Measurements from ENCODE around the gene FAM163A.

Gene FAM163A

DNA sequence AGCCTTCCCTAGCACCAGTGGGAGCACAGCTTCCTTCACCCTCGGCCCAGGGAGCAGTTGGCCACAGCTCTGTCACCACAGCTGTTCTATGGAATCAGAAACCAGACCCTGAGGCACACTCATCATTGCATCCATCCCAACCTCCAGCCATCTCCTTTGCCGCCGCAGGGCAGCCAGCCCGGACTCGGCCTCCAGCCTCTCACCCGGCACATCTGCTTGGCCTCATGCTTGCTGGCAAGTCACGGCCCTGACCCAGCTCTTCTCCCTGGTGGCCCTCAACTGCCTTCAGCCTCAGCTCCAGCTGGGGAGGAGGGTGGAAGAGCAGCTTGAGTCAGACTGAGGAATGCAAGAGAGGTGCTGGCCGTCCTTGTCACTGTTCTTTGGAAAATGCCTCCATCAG is 74.7 kb downstream of the FAM163A start:
- no peak overlapping the region for H3K4me3 ChIP-seq (ENCODE audit: low read depth, low read length)
- TF ChIP-seq, protein P1, sequence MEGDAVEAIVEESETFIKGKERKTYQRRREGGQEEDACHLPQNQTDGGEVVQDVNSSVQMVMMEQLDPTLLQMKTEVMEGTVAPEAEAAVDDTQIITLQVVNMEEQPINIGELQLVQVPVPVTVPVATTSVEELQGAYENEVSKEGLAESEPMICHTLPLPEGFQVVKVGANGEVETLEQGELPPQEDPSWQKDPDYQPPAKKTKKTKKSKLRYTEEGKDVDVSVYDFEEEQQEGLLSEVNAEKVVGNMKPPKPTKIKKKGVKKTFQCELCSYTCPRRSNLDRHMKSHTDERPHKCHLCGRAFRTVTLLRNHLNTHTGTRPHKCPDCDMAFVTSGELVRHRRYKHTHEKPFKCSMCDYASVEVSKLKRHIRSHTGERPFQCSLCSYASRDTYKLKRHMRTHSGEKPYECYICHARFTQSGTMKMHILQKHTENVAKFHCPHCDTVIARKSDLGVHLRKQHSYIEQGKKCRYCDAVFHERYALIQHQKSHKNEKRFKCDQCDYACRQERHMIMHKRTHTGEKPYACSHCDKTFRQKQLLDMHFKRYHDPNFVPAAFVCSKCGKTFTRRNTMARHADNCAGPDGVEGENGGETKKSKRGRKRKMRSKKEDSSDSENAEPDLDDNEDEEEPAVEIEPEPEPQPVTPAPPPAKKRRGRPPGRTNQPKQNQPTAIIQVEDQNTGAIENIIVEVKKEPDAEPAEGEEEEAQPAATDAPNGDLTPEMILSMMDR (IDR thresholded peaks at IDR 0.05; ENCODE audit: control insufficient read depth, extremely low read depth, insufficient read depth): no peak
- DNase-seq (ENCODE audit: low read depth): no peak

GRCh38 chr1:179818260-179818659 is 75.2 kb downstream of the FAM163A start:
- TF ChIP-seq, protein P1 (IDR thresholded peaks at IDR 0.05; ENCODE audit: control insufficient read depth, extremely low read depth, insufficient read depth): no peak
- no peak for DNase-seq (ENCODE audit: low read depth)
- H3K4me3 ChIP-seq (ENCODE audit: low read depth, low read length): no peak overlapping the region

DNA sequence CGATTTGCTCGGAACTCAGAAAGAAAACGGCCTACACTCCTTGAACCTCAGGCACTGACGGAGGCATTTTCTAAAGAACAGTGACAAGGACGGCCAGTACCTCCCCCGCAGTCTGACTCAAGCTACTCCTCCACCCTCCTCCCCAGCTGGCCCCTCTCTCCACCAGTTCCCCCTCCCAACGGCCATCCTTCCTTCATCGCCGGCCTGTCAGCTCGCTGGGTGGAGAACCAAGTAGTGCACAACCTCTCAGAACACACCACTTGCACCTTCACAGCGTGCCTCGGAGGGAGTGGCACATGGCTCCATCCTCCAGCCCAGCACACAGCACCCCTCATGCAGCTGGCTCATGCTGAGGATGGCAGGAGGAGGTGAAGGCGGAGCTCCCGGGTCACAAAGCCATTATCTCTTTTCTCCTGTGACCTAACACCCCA is 75.7 kb downstream of the FAM163A start:
- TF ChIP-seq, protein P1 (IDR thresholded peaks at IDR 0.05; ENCODE audit: control insufficient read depth, extremely low read depth, insufficient read depth): no peak

DNA sequence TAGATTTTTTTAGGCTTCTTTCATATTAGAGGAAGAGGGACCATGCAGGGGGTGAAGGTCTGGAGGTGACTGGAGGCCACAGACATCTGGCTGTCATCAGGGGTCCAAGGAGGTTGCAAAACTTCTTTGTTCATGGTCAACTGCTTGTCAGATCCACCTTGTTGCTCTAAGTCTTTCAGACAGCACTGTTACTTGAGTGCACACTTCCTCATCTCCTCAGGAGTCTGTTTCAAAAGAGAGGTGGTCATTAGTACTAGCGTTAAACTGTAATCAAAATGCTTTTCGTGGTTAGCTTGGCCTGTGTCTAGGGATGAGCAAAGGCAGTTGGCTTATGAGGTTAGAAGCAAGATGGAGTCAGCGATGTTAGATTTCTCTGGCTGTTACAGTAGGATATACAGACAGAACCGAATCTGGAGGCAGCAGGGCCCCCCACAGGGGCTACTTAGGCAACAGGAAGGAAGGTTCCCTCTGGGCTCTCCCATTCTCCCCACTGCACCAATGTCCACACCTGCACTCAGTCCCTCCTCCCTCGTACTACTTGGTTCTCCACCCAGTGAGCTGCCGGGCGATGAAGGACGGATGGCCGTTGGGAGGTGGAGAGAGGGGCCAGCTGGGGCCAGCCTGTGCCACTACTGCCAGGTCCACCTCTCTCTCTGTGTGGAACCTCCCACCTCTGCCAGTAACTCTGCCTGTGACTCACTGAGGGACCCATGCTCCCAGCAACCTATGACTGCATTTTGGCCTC is 77.3 kb downstream of the FAM163A start:
- H3K4me3 ChIP-seq (ENCODE audit: low read depth, low read length): no peak overlapping the region
- no peak for DNase-seq (ENCODE audit: low read depth)
- TF ChIP-seq, protein P1 (IDR thresholded peaks at IDR 0.05; ENCODE audit: control insufficient read depth, extremely low read depth, insufficient read depth): no peak

More for the DNA sequence above, 75.7 kb downstream of the FAM163A start:
- no peak for DNase-seq (ENCODE audit: low read depth)
- H3K4me3 ChIP-seq (ENCODE audit: low read depth, low read length): no peak overlapping the region

DNA sequence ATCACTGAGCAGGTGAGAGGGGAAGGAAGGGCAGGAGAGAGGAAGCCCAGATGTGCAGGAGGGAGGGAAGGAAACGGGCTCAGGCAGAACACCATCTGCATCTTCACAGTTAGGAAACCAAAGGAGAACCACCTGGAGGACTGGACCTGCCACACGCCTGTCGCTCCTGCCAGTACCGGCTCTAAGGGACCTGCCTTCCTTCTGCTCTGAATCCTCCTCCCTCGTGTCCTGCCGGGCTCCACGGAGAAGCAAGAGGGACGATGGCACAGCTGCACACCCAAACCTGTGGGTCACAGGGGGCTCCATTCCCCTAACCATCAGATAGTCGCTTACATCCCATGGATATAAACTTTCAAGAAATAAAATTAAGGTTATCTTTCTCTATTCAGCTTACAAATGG is 78.4 kb downstream of the FAM163A start:
- DNase-seq (ENCODE audit: low read depth): no peak
- H3K4me3 ChIP-seq (ENCODE audit: low read depth, low read length): no peak overlapping the region
- TF ChIP-seq, protein P1 (IDR thresholded peaks at IDR 0.05; ENCODE audit: control insufficient read depth, extremely low read depth, insufficient read depth): no peak

- TF ChIP-seq, protein P1 (IDR thresholded peaks at IDR 0.05; ENCODE audit: control insufficient read depth, extremely low read depth, insufficient read depth): no peak
- no peak overlapping the region for H3K4me3 ChIP-seq (ENCODE audit: low read depth, low read length)
- no peak for DNase-seq (ENCODE audit: low read depth)
Measured at GRCh38 chr1:179822065-179822464, 79.0 kb downstream of the FAM163A start.

DNA sequence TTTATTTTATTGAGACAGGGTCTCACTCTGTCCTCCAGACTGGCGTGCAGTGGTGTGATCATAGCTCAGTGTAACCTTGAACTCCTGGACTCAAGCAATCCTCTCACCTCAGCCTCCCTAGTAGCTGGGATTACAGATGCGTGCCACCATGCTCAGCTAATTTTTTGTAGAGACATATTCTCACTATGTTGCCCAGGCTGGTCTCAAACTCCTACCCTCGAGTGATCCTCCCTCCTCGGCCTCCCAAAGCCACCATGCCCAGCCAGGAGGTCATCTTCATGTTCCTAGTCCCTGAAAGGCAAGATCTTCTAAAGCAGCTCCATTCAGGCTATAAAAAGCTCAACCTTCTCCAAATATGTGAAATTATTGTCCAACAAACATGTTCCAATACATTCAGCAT is 80.6 kb downstream of the FAM163A start:
- H3K4me3 ChIP-seq (ENCODE audit: low read depth, low read length): no peak overlapping the region
- DNase-seq (ENCODE audit: low read depth): no peak
- TF ChIP-seq, protein P1 (IDR thresholded peaks at IDR 0.05; ENCODE audit: control insufficient read depth, extremely low read depth, insufficient read depth): no peak
